Prostate gland (tissue), 1 donor: ENCODE measurements around the gene KCNK4.

Experiments
- POLR2A ChIP-seq: fragments of 450-650 bp; IDR thresholded peaks from one replicate; pipeline ENCODE4 v1.6.1; 2016; ENCODE audit warnings: antibody characterized with exemption, mild to moderate bottlenecking
- POLR2AphosphoS5 ChIP-seq: sonication (generic); formaldehyde crosslinking; IDR thresholded peaks from one replicate; pipeline ENCODE4 v1.6.1; 2017; ENCODE audit warnings: antibody characterized with exemption

- TF ChIP-seq POLR2A (no peak), POLR2AphosphoS5 (no peak)
Observed at GRCh38 chr11:64247729-64248531, 43.2 kb upstream of the KCNK4 start.
